T-helper 22 cell (primary cell): ENCODE measurements around the gene PNPLA1.

ENCODE experiments used
- DNase-seq: peaks from one replicate; pipeline ENCODE4 v3.0.0-alpha.2; 2020; ENCODE audit warnings: low read depth

Gene PNPLA1

DNA sequence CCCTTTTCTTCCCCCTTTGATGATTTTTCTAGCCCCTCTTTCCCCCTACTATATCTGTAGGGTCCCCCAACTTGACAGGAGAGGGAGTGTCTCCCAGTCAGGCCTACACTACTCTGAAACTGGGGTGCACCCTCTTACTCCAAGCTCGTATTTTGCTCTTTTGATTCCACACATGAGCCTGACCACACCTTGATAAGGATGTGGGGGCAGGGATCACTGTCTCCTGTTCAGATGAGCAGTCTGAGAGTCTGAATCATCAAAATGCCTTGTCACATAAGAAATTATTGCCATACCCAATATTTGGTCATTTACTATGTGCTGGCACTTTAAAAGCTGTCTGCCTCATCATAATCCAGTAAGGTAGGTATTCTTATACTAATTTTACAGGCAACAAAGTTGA is 15.9 kb downstream of the PNPLA1 start:
- DNase-seq = no peak

- no peak for DNase-seq
Observed at GRCh38 chr6:36286858-36287257, 17.0 kb downstream of the PNPLA1 start.

DNA sequence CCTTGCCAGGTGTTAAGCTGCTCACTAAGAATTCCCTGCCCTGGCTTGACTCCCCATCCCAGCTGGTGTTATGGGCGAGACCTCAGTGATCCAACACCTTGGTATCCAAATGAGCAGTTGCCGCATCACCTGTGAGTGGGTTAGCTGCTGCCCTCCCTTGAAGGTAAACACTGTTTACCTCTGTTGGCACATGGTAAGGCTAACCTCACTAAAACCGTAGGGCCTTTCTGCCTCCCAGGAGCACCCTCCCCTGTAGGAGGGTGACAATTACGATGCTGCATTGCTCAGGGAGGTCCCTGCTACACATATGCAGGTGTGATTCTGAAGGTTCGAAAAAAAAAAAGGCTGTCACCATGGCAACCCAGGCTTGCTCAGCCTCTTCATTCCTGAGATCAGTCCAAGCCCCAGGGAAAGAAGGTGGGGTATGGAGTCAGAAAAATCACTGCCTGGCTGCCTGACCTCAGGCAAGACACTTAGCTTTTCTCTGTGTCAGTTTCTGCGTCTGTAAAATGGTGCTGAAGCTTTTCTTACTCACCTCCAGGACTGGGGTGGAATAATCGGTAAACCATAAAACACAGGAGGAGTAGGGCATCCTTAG is 19.5 kb downstream of the PNPLA1 start:
- no peak for DNase-seq

- no peak for DNase-seq
Observed at GRCh38 chr6:36290668-36291620, 21.1 kb downstream of the PNPLA1 start.

- DNase-seq = no peak
Observed at GRCh38 chr6:36292170-36292569, 22.3 kb downstream of the PNPLA1 start.

DNA sequence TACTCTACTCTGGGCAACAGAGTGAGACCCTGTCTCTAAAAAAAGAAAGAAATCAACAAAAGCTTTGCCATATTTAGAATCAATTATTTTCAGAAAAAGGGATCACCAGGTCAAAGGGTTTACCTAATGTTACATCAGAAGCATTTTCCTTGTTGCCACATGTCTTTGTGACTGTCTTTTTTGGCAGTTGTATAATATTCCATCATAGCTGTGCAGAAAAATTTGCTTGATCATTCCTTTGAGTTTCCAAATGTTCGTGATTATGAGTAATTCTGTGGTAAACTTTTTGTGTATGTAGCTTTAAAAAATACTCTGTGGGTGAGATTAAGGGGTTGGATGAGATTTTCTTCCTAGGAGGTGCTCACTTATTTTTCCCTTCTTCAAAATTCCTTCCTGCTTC is 26.4 kb downstream of the PNPLA1 start:
- no peak for DNase-seq

GRCh38 chr6:36297051-36297450 is 27.2 kb downstream of the PNPLA1 start:
- DNase-seq = no peak

DNA sequence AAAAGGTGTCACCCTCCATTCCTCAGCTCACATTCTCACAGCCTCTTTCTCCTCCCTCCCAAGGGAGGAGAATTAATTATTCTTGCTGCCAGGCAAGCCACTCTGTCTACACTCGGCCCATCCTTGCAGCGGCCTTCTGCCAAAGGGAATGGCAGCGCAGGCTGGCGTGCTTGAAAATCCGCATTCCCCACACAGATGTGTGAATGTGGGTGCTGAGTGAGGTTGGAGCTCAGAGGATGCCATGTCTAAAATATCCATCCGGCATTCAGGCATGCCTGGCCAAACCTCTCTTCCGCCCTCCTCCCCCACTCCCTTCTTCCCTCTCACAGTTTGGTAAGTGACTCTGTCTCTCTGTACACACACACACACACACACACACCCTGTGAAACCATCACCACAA is 27.7 kb downstream of the PNPLA1 start:
- DNase-seq = no peak

DNA sequence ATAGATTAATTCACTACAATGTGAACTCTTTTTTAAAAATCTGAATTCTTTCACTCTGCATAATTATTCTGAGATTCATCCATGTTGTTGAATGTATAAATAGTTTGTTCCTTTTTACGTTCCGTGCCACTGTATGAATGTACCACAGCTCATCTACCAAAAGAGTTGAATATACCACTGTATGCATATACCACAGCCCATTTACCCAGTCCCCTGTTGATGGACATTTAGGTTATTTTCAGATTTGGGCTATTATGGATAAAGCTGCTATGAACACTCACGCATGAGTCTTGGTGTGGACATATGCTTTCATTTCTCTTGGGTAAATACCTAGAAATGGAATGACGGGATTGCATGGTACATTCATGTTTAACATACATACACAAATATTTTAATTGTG is 28.2 kb downstream of the PNPLA1 start:
- no peak for DNase-seq

DNA sequence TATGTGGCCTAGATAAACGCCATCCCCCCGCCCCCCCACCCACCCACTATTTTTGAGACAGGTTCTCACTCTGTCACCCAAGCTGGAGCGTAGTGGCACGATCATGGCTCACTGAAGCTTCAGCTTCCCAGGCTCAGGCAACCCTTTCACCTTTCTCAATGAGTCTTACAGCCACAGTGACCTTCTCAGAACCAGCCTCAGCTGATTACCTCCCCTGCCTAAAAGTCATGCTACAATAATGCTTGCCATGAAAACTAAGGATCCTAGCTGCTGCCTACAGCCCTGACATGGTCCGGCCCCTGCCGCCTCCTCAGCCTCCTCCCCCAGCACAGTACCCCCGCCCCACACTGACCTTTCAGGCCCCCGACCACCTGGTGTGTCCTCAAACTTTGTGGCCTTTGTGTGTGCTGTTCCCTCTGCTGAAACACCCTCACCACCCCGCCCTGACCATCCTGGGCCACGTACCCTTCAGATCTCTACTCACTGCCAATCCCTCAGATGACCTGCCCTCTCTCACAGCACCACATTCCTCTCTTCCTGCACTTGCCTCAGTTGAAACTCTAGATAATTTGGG is 31.3 kb downstream of the PNPLA1 start:
- DNase-seq = no peak

GRCh38 chr6:36301781-36302180 is 31.9 kb downstream of the PNPLA1 start:
- DNase-seq = no peak

- peak; percentile 73 for DNase-seq
Observed at GRCh38 chr6:36302227-36302976, 32.5 kb downstream of the PNPLA1 start.

GRCh38 chr6:36305885-36306284 is 36.0 kb downstream of the PNPLA1 start:
- no peak for DNase-seq

DNA sequence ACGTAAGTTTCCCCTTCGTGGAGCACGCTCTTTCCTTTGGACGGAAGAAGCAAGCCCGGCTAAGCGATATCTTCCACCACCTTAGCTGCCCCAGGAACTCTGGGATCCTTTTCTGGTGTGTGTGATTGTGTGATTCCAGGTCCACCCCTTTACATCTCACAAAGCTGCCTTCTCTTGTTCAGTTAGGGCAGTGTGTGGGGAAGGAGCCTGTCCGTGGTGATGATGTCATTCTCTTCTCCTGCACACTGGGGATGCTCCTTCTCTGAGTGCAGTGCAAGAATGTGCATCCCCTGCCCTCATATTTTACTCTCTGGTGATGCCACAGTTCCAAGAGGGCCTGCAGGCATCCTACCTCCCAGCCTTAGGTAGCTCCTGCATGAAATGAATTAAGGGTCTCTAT is 36.5 kb downstream of the PNPLA1 start:
- DNase-seq = no peak

- no peak for DNase-seq
Observed at GRCh38 chr6:36308514-36308913, 38.7 kb downstream of the PNPLA1 start.

DNA sequence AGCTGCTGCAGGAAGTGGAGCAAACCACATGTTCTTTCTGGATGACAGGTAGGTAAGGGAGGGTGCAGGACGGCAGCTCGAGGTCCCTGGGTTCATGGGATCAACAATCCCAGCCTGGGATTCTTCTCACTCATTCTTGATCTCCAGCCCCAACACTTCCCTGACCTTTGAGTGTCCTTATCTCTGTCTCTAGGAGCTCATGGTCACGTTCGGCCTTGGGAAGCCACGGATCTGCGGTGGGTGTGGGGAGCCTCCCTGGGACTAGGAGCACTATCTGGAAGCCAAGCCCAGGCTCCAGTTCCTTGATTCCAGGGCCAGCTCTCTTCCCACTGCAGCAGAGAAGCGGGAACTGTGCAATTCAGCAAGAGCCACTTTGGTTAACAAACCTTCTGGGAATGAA is 39.3 kb downstream of the PNPLA1 start:
- no peak for DNase-seq

- DNase-seq = no peak
Observed at GRCh38 chr6:36309900-36310299, 40.0 kb downstream of the PNPLA1 start.

- no peak for DNase-seq
Observed at GRCh38 chr6:36312854-36313648, 43.2 kb downstream of the PNPLA1 start.

DNA sequence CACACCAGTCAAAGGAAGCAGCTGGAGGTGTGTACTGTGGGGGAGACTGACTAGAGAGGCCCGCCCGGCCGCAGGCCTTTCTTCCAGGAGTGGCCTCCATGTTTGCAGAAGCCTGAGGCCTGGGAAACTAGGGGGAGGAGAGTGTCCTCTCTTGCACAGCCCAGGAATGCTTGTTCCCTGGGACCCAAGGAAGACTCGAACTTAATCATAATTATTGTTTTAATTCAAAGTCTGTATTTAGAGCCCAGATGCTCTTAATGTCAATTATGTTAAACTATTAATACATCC is 43.7 kb downstream of the PNPLA1 start:
- DNase-seq = no peak

GRCh38 chr6:36314221-36315014 is 44.6 kb downstream of the PNPLA1 start:
- DNase-seq = no peak

- no peak for DNase-seq
Observed at GRCh38 chr6:36315921-36316320, 46.1 kb downstream of the PNPLA1 start.
